GM12873 (cell line): ENCODE measurements around the gene IL15RA.

Experiments used
- CTCF ChIP-seq: IDR thresholded peaks from 2 replicates; pipeline ENCODE4 v1.5.1; 2012; ENCODE audit warnings: low read depth, mild to moderate bottlenecking, moderate library complexity, low read length, control low read depth; ENCODE audit not compliant: insufficient read depth; ENCODE audit errors: missing control alignments

Gene IL15RA

GRCh38 chr10:5977471-5978229 is at the start of gene IL15RA:
TSS of gene IL15RA (minus strand) at chr10:5977543. CDS start at chr10:5977492, 51 bp downstream.
- TF ChIP-seq CTCF = peak; percentile 40

- no peak for TF ChIP-seq CTCF
Measured at GRCh38 chr10:6025683-6026255, 48.4 kb upstream of the IL15RA start.

GRCh38 chr10:6024334-6024682 is 47.0 kb upstream of the IL15RA start:
- no peak for TF ChIP-seq CTCF

GRCh38 chr10:6023661-6024333 is 46.5 kb upstream of the IL15RA start:
- no peak for TF ChIP-seq CTCF

DNA sequence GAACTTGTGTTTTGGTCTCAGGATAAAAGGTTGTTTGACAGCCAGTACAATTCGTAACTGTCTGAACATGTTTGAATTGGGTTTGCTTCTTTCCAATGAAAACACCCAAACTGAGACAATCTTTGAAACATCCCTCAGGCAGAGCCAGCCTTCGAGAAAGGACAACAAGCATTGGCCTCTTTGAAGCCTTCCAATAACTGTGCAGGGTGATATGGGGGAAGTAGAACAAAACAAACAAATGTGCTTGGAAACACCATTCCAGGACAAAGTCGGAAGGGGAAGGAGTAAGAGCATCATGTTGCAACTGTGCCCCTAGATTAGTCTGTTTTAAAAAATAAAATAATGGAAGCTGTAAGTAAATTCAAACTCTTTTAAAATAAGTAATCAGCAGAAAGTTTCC is 45.3 kb upstream of the IL15RA start:
- TF ChIP-seq CTCF = no peak

DNA sequence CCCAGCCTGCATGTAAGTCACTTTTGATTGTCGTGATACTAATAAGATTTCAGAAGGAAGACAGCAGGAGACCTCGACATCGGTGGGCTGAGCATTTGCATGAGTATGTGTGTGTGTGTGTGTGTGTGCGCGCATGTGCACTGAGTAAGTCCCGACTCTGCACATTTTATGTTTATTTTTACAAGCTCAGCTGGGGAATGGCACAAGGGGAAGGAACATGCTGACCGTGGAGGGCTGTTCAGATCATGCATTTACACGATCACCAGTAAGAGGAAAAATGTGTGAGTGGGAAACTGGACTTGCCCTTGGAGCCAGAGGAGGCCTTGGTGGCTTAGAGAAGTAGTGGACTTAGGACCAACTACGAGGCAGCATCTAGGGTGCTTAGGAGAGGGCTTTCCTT is 43.5 kb upstream of the IL15RA start:
- TF ChIP-seq CTCF = no peak

DNA sequence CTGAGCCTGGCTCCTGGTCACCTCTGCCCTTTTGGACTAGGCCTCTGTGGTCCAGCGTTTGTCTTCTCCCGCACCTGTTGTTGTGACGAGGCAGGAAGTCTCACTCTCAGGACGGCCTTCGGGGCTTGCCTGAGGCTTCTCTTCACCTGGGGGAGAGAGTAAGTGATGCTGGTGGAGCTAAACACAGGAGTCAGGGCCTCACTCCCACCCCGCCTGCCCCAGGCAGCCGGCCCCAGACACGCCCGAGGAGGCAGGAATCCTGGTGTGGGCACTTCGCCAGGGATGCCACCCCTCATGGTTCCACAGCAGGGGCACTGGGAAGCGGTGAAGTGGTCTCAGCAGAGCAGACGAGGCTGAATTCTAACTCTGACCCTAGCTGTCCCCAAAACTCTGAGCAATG is 42.5 kb upstream of the IL15RA start:
- no peak for TF ChIP-seq CTCF
